SK-N-SH (cell line): Measurements from ENCODE around the gene C16orf78.

ENCODE experiments used
- CTCF ChIP-seq: fragments of 200-600 bp; sonication (generic); IDR thresholded peaks from 2 replicates; pipeline ENCODE4 v1.6.1; 2017; ENCODE audit warnings: antibody characterized with exemption, mild to moderate bottlenecking, moderate library complexity
- EP300 ChIP-seq, 2 experiments: IDR thresholded peaks; 2 replicates each; pipeline versions ENCODE4 v1.4.0 to v1.6.1; 2012; ENCODE audit warnings: borderline replicate concordance in 1 of 2, low read depth in 1 of 2, low read length in 1 of 2
- TF ChIP-seq, protein P1 (sequence below): IDR thresholded peaks from 2 replicates; pipeline ENCODE4 v1.6.1; 2012; ENCODE audit warnings: mild to moderate bottlenecking, low read depth, low read length, moderate library complexity

GRCh38 chr16:49416001-49416675 is 42.5 kb downstream of the C16orf78 start:
- TF ChIP-seq, protein P1, sequence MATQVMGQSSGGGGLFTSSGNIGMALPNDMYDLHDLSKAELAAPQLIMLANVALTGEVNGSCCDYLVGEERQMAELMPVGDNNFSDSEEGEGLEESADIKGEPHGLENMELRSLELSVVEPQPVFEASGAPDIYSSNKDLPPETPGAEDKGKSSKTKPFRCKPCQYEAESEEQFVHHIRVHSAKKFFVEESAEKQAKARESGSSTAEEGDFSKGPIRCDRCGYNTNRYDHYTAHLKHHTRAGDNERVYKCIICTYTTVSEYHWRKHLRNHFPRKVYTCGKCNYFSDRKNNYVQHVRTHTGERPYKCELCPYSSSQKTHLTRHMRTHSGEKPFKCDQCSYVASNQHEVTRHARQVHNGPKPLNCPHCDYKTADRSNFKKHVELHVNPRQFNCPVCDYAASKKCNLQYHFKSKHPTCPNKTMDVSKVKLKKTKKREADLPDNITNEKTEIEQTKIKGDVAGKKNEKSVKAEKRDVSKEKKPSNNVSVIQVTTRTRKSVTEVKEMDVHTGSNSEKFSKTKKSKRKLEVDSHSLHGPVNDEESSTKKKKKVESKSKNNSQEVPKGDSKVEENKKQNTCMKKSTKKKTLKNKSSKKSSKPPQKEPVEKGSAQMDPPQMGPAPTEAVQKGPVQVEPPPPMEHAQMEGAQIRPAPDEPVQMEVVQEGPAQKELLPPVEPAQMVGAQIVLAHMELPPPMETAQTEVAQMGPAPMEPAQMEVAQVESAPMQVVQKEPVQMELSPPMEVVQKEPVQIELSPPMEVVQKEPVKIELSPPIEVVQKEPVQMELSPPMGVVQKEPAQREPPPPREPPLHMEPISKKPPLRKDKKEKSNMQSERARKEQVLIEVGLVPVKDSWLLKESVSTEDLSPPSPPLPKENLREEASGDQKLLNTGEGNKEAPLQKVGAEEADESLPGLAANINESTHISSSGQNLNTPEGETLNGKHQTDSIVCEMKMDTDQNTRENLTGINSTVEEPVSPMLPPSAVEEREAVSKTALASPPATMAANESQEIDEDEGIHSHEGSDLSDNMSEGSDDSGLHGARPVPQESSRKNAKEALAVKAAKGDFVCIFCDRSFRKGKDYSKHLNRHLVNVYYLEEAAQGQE: no peak
- TF ChIP-seq CTCF (no peak), EP300 (IDR thresholded peaks at IDR 0.05; ENCODE audit: borderline replicate concordance in 1 of 2, low read depth in 1 of 2, low read length in 1 of 2) (no peak)
